CD4-positive, CD25-positive, alpha-beta regulatory T cell (primary cell): ENCODE measurements around the gene EPB41L2. TPM values are rescaled to one million over a fixed set of nuclear protein-coding genes. Genes with fewer than 3 reads are reported as not detected.

Source experiments
- ATAC-seq, 2 donors: fragments of 150-1000 bp; cut with Tn5 transposase; one replicate each; pipeline ENCODE4 v1.10.0; 2021; ENCODE audit warnings: low read depth in 2 of 2, moderate number of reproducible peaks in 2 of 2, moderate library complexity in 1 of 2
- DNase-seq, 3 donors: peaks; one replicate each; pipeline versions ENCODE4 v3.0.0 to v3.0.0-alpha.2; 2012 to 2022; ENCODE audit warnings: mixed read lengths in 1 of 3
- H3K27ac ChIP-seq: one replicate; pipeline ENCODE4 v1.7.0; 2013; ENCODE audit warnings: mild to moderate bottlenecking, low read length; ENCODE audit not compliant: insufficient read depth, poor library complexity, severe bottlenecking
- H3K27me3 ChIP-seq: one replicate; pipeline ENCODE4 v1.7.0; 2013; ENCODE audit warnings: low read length; ENCODE audit not compliant: control insufficient read depth, insufficient read depth
- H3K36me3 ChIP-seq: one replicate; pipeline ENCODE4 v1.7.0; 2013; ENCODE audit warnings: mild to moderate bottlenecking, low read length, moderate library complexity; ENCODE audit not compliant: control insufficient read depth, insufficient read depth
- H3K4me1 ChIP-seq: 2 replicates; pipeline ENCODE4 v1.7.0; 2013; ENCODE audit warnings: mild to moderate bottlenecking, low read length; ENCODE audit not compliant: insufficient read depth, control insufficient read depth, poor library complexity, severe bottlenecking
- H3K4me3 ChIP-seq: one replicate; pipeline ENCODE4 v1.7.0; 2013; ENCODE audit warnings: low read depth, mild to moderate bottlenecking, low read length, moderate library complexity
- H3K9me3 ChIP-seq, 2 experiments: 1 replicate in 1 of 2; 2 replicates in 1 of 2; pipeline ENCODE4 v1.7.0; 2013; ENCODE audit warnings: low read length in 2 of 2, mild to moderate bottlenecking in 1 of 2, moderate library complexity in 1 of 2; ENCODE audit not compliant: control insufficient read depth in 2 of 2
- H3K27ac Mint-ChIP-seq, 3 donors: one replicate each; pipeline ENCODE4 v1.8.0; 2020 to 2022; ENCODE audit warnings: mild to moderate bottlenecking in 3 of 3, mixed read lengths in 3 of 3, moderate library complexity in 2 of 3
- H3K27me3 Mint-ChIP-seq: one replicate; pipeline ENCODE4 v1.8.0; 2022; ENCODE audit warnings: mild to moderate bottlenecking, mixed read lengths
- H3K36me3 Mint-ChIP-seq: one replicate; pipeline ENCODE4 v1.8.0; 2020; ENCODE audit warnings: mixed read lengths
- H3K4me1 Mint-ChIP-seq, 4 donors: one replicate each; pipeline ENCODE4 v1.8.0; 2020 to 2022; ENCODE audit warnings: mixed read lengths in 4 of 4, mild to moderate bottlenecking in 1 of 4
- H3K4me3 Mint-ChIP-seq, 4 donors: one replicate each; pipeline ENCODE4 v1.8.0; 2020 to 2022; ENCODE audit warnings: mild to moderate bottlenecking in 4 of 4, mixed read lengths in 4 of 4, moderate library complexity in 3 of 4
- H3K9me3 Mint-ChIP-seq, 7 donors: one replicate each; pipeline ENCODE4 v1.8.0; 2020 to 2022; ENCODE audit warnings: mixed read lengths in 7 of 7, mild to moderate bottlenecking in 3 of 7, moderate library complexity in 2 of 7
- polyA plus RNA-seq, 4 donors: library from polyadenylated mRNA; unstranded; fragments of 300-500 nt; fragmentation: Illumina TruSeq; gene quantifications; one replicate each; pipeline ENCODE4 v1.2.3, GENCODE V29; 2021
- total RNA-seq: library from RNA; stranded (reverse); gene quantifications from one replicate; pipeline ENCODE4 v1.2.3, GENCODE V29; 2022

The EPB41L2 gene
- total and polyA plus RNA-seq, 5 donors from 2014 or later: 3.3 to 13.6 (median 3.8) TPM

GRCh38 chr6:130912434-130912833, 150.6 kb downstream of the EPB41L2 start:
- peaks cover 5% of the 10 kb centered on the region for H3K36me3 Mint-ChIP-seq
- peaks cover 0 to 10% (median 5%) of the 10 kb centered on the region in 4 donors for H3K4me1 Mint-ChIP-seq
- no peaks in the 10 kb centered on the region for H3K27me3 ChIP-seq
- H3K27ac Mint-ChIP-seq: no peak overlapping the region
- ATAC-seq (no peak), DNase-seq (no peak)
- H3K9me3 Mint-ChIP-seq: peaks cover 0 to 4% (median 0%) of the 10 kb centered on the region in 7 donors
- no peaks in the 10 kb centered on the region for H3K36me3 ChIP-seq
- H3K9me3 ChIP-seq: no peaks in the 10 kb centered on the region
- H3K4me1 ChIP-seq: no peaks in the 10 kb centered on the region
- no peak overlapping the region for H3K27ac ChIP-seq
- H3K27me3 Mint-ChIP-seq: no peaks in the 10 kb centered on the region
- no peak overlapping the region for H3K4me3 Mint-ChIP-seq
- no peak overlapping the region for H3K4me3 ChIP-seq

- H3K4me3 ChIP-seq: no peak overlapping the region
- Mint-ChIP-seq H3K4me1 (peaks cover 0 to 10% (median 5%) of the 10 kb centered on the region in 4 donors), H3K27ac (no peak overlapping the region)
Observed at GRCh38 chr6:130908958-130909357, 154.1 kb downstream of the EPB41L2 start.

GRCh38 chr6:130908188-130908587, 154.9 kb downstream of the EPB41L2 start:
- Histone ChIP-seq H3K27ac (no peak overlapping the region), H3K27me3 (no peaks in the 10 kb centered on the region), H3K4me1 (no peaks in the 10 kb centered on the region), H3K4me3 (no peak overlapping the region), H3K36me3 (no peaks in the 10 kb centered on the region), H3K9me3 (no peaks in the 10 kb centered on the region)
- H3K27me3 Mint-ChIP-seq: no peaks in the 10 kb centered on the region
- DNase-seq (no peak), ATAC-seq (no peak)
- H3K4me3 Mint-ChIP-seq: no peak overlapping the region
- H3K4me1 Mint-ChIP-seq: peaks cover 0 to 7% (median 4%) of the 10 kb centered on the region in 4 donors
- H3K36me3 Mint-ChIP-seq: peaks cover 5% of the 10 kb centered on the region
- peaks cover 0 to 4% (median 0%) of the 10 kb centered on the region in 7 donors for H3K9me3 Mint-ChIP-seq
- H3K27ac Mint-ChIP-seq: no peak overlapping the region

More at GRCh38 chr6:130908958-130909357, 154.1 kb downstream of the EPB41L2 start:
- H3K27me3 Mint-ChIP-seq: no peaks in the 10 kb centered on the region
- Histone ChIP-seq H3K27ac (no peak overlapping the region), H3K9me3 (no peaks in the 10 kb centered on the region), H3K27me3 (no peaks in the 10 kb centered on the region), H3K4me1 (no peaks in the 10 kb centered on the region), H3K36me3 (no peaks in the 10 kb centered on the region)
- no peak overlapping the region for H3K4me3 Mint-ChIP-seq
- ATAC-seq: no peak
- peaks cover 0 to 4% (median 0%) of the 10 kb centered on the region in 7 donors for H3K9me3 Mint-ChIP-seq
- peaks cover 5% of the 10 kb centered on the region for H3K36me3 Mint-ChIP-seq
- DNase-seq: no peak

GRCh38 chr6:130907687-130908086, 155.4 kb downstream of the EPB41L2 start:
- peaks cover 0 to 4% (median 0%) of the 10 kb centered on the region in 7 donors for H3K9me3 Mint-ChIP-seq
- no peak overlapping the region for H3K27ac Mint-ChIP-seq
- H3K27me3 ChIP-seq: no peaks in the 10 kb centered on the region
- H3K4me3 Mint-ChIP-seq: no peak overlapping the region
- no peaks in the 10 kb centered on the region for H3K27me3 Mint-ChIP-seq
- H3K4me1 Mint-ChIP-seq: peaks cover 0 to 3% (median 1%) of the 10 kb centered on the region in 4 donors
- no peaks in the 10 kb centered on the region for H3K36me3 ChIP-seq
- no peak overlapping the region for H3K4me3 ChIP-seq
- H3K9me3 ChIP-seq: no peaks in the 10 kb centered on the region
- H3K4me1 ChIP-seq: no peaks in the 10 kb centered on the region
- H3K36me3 Mint-ChIP-seq: peaks cover 5% of the 10 kb centered on the region
- DNase-seq: no peak
- ATAC-seq: no peak
- H3K27ac ChIP-seq: no peak overlapping the region

GRCh38 chr6:130906736-130907381, 156.2 kb downstream of the EPB41L2 start:
- H3K27ac ChIP-seq: no peak overlapping the region
- H3K4me3 ChIP-seq: no peak overlapping the region
- no peaks in the 10 kb centered on the region for H3K27me3 Mint-ChIP-seq
- H3K36me3 Mint-ChIP-seq: peaks cover 5% of the 10 kb centered on the region
- H3K27ac Mint-ChIP-seq: no peak overlapping the region
- H3K36me3 ChIP-seq: no peaks in the 10 kb centered on the region
- H3K9me3 Mint-ChIP-seq: peaks cover 0 to 4% (median 0%) of the 10 kb centered on the region in 7 donors
- H3K4me1 ChIP-seq: no peaks in the 10 kb centered on the region
- no peaks in the 10 kb centered on the region for H3K9me3 ChIP-seq
- H3K4me1 Mint-ChIP-seq: peaks cover 0 to 3% (median 0%) of the 10 kb centered on the region in 4 donors
- ATAC-seq (no peak), DNase-seq (no peak)
- no peak overlapping the region for H3K4me3 Mint-ChIP-seq
- no peaks in the 10 kb centered on the region for H3K27me3 ChIP-seq

GRCh38 chr6:130903602-130904001, 159.4 kb downstream of the EPB41L2 start:
- Histone ChIP-seq H3K27ac (no peak overlapping the region), H3K9me3 (no peaks in the 10 kb centered on the region), H3K4me3 (no peak overlapping the region), H3K36me3 (no peaks in the 10 kb centered on the region), H3K4me1 (no peaks in the 10 kb centered on the region), H3K27me3 (no peaks in the 10 kb centered on the region)
- no peak overlapping the region for H3K4me3 Mint-ChIP-seq
- H3K4me1 Mint-ChIP-seq: no peaks in the 10 kb centered on the region
- H3K27ac Mint-ChIP-seq: no peak overlapping the region
- H3K36me3 Mint-ChIP-seq: no peaks in the 10 kb centered on the region
- ATAC-seq (no peak), DNase-seq (no peak)
- H3K27me3 Mint-ChIP-seq: no peaks in the 10 kb centered on the region
- peaks cover 0 to 1% (median 0%) of the 10 kb centered on the region in 7 donors for H3K9me3 Mint-ChIP-seq

- Histone ChIP-seq H3K27me3 (no peaks in the 10 kb centered on the region), H3K4me3 (no peak overlapping the region), H3K36me3 (no peaks in the 10 kb centered on the region), H3K27ac (no peak overlapping the region), H3K9me3 (no peaks in the 10 kb centered on the region), H3K4me1 (no peaks in the 10 kb centered on the region)
- Mint-ChIP-seq H3K9me3 (peaks cover 0 to 1% (median 0%) of the 10 kb centered on the region in 7 donors), H3K27ac (no peak overlapping the region), H3K36me3 (no peaks in the 10 kb centered on the region), H3K27me3 (no peaks in the 10 kb centered on the region), H3K4me3 (no peak overlapping the region), H3K4me1 (no peaks in the 10 kb centered on the region)
- ATAC-seq (no peak), DNase-seq (no peak)
Observed at GRCh38 chr6:130903007-130903406, 160.0 kb downstream of the EPB41L2 start.

GRCh38 chr6:130900913-130901312, 162.1 kb downstream of the EPB41L2 start:
- Mint-ChIP-seq H3K27me3 (no peaks in the 10 kb centered on the region), H3K27ac (no peak overlapping the region), H3K36me3 (no peaks in the 10 kb centered on the region), H3K9me3 (no peaks in the 10 kb centered on the region), H3K4me1 (no peaks in the 10 kb centered on the region), H3K4me3 (no peak overlapping the region)
- Histone ChIP-seq H3K4me1 (no peaks in the 10 kb centered on the region), H3K4me3 (no peak overlapping the region), H3K27ac (no peak overlapping the region), H3K27me3 (no peaks in the 10 kb centered on the region), H3K9me3 (no peaks in the 10 kb centered on the region), H3K36me3 (no peaks in the 10 kb centered on the region)
- ATAC-seq (no peak), DNase-seq (no peak)
